ENCODE data around the gene SOD3.

GRCh38 chr4:24775750-24776149 is 19.6 kb upstream of the SOD3 start:
- TF ChIP-seq CTCF (conservative IDR thresholded peaks at IDR 0.05; ENCODE audit: low read depth, low read length) (no peak), EZH2phosphoT487 (IDR thresholded peaks at IDR 0.05; ENCODE audit: borderline replicate concordance, low read length) (no peak), EZH2 (IDR thresholded peaks at IDR 0.05; ENCODE audit: low read length, unreplicated experiment) (no peak)

All from PC-3 (cell line).